ENCODE results near the gene SRSF2.
A peak's percentile ranks its signal among the peaks of the same experiment; 100 is the strongest.
"Not testable (repeated sequence)": the region's sequence is repeated elsewhere in the genome, so short reads cannot be mapped to it uniquely, and the experiment has no call there.

Gene SRSF2

GRCh38 chr17:76704805-76705204, 32.3 kb downstream of the SRSF2 start:
- no peak for FAIRE-seq

GRCh38 chr17:76702941-76703637, 34.0 kb downstream of the SRSF2 start:
- FAIRE-seq (no peak), DNase-seq (ENCODE audit: extremely low spot score, insufficient read length, low read depth) (no peak)

More at GRCh38 chr17:76704805-76705204, 32.3 kb downstream of the SRSF2 start:
- DNase-seq (ENCODE audit: extremely low spot score, insufficient read length, low read depth) = no peak

DNA sequence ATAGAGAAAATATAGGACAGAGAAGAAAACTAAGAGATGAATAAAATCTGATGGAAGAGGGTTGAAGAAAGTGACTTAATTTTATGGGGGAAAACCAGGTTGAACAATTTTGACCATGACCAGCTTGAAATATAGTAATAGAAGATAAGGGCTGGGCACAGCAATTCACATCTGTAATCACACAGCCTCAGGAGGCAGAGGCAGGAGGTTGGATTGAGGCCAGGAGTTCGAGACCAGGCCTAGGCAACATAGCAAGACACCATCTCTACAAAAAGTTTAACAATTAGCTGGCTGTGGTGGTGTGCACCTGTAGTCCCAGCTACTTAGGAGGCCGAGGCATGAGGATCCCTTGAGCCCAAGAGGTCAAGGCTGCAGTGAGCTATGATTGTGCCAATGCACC, 35.1 kb downstream of the SRSF2 start:
- FAIRE-seq (no peak), DNase-seq (ENCODE audit: extremely low spot score, insufficient read length, low read depth) (no peak)

- DNase-seq (ENCODE audit: extremely low spot score, insufficient read length, low read depth) = no peak
- no peak for FAIRE-seq
Observed at GRCh38 chr17:76701471-76701967, 35.6 kb downstream of the SRSF2 start.

DNA sequence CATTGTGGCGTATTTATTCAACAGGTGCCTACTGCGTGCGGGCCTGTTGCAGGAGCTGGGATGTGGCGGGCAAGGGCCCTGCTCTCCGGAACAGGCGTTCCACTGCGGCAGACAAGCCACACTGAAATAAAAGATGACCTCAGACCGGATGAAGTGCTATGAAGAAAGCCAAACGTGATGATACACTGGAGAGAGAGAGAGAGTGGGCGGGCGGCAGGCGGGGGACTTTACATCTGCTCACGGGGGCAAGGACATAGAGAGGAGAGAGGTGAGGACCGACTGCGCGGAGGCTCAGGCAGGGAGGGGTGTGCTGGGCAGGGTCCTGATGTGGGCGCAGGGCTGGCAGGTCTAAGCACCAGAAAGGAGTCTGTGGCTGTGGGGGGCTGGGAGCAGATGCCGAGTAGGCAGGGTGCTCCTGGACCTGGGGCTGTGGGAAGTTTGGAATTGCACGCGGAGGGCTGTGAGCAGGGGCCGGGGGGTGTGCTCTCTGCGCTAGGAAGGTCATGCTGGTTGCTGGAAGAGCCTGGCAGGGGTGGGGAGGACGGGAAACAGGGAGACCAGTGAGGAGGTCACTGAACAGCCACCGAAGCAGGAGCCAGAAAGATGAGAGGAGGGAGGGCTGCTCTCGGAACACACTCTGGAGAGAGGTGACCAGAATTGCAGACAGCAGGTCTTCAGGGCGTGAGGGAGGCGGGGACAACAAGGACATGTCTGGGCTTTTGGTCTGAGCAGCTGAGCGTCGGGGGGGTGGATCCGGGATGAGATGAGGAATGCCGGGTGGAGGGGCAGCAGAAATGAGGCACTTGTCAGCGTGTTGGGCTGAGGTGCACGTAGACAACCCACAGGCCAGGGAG, 36.3 kb downstream of the SRSF2 start:
- FAIRE-seq = no peak
- no peak for DNase-seq (ENCODE audit: extremely low spot score, insufficient read length, low read depth)

DNA sequence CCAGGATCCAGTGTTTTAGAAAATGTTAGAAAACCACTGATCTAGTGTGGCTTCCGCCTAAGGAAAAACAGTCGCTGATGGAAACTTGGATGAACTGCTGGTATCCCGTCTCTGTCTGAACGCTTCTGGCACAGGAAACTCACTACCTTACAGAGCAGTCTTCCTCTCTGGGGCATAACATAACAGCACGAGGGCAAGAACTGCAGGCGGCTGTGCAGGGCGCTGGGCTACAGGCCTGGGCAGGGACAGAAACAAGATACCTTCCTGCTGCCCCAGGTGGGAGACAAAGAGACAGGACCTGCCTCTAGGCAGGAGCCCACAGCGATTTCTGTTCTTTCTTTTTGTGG, 36.9 kb downstream of the SRSF2 start:
- FAIRE-seq (no peak), DNase-seq (ENCODE audit: extremely low spot score, insufficient read length, low read depth) (no peak)

DNA sequence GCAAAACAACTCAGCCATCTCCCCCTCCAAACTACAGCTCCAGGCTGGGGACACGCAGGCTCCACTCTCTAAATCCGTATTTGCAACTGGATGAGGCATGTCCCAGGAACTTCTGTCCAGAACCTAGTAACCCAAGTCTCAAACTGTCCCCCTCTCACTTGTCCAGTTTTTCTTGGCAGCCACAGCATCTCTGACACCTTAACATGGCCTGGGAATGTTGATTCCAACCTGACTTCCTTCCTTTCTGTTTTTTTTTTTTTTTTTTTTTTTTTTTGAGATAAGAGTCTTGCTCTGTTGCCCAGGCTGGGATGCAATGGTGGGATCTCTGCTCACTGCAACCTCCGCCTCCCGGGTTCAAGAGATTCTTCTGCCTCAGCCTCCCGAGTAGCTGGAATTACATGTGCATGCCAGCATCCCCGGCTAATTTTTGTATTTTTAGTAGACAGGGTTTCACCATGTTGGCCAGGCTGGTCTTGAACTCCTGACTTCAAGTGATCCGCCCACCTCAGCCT, 38.6 kb downstream of the SRSF2 start:
- not testable (repeated sequence) for FAIRE-seq; DNase-seq (ENCODE audit: extremely low spot score, insufficient read length, low read depth)

- FAIRE-seq = no peak
Observed at GRCh38 chr17:76697702-76698465, 39.2 kb downstream of the SRSF2 start.

DNA sequence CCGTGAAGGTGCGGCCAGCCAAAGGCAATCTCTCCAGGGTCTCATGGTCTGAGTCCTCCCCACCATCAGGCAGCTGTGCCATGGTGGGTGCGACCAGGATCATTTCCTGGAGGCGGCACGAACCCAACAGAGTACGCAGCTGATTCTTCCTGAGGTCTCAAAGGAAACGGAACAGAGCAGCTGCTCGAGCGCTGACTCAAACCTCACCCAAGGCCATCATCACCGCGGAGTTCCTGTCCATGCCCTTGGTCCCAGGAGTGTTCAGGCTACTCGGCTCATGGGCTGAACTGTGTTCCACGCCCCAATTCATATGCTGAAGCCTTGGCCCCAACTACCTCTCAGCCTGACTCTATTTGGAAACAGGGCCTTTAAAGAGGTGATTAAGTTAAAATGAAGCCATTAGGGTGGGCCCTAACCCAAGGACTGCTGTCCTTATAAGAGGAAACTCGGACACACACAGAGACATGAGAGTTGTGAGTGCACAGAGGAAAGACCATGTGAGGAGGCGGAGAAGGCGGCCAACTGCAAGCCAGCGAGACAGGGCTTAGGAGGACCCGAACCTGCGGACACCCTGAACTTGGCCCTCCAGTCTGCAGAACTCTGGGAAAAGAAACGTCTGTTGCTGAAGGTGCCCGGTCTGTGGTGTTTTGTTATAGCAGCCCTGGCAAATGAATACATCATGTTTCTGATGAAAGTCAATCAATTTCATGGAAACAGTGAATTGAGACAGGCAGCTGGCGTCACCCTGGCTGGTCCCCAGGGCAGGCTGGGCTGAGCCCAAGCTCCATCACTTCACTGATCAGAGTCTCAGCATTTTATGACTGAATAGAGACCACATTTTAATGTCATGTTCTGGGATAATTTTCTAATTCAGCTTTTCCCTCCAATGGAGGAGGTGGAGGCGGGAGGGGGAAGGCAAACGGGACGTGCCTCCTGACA, 40.1 kb downstream of the SRSF2 start:
- peak; percentile 92 for FAIRE-seq

More at GRCh38 chr17:76697702-76698465, 39.2 kb downstream of the SRSF2 start:
- DNase-seq (ENCODE audit: extremely low spot score, insufficient read length, low read depth) = no peak

GRCh38 chr17:76695059-76695831, 41.9 kb downstream of the SRSF2 start:
- no peak for DNase-seq (ENCODE audit: extremely low spot score, insufficient read length, low read depth)
- FAIRE-seq = no peak

More for the DNA sequence above, 40.1 kb downstream of the SRSF2 start:
- DNase-seq (ENCODE audit: extremely low spot score, insufficient read length, low read depth) = peak; percentile 65

- no peak for DNase-seq (ENCODE audit: extremely low spot score, insufficient read length, low read depth)
- no peak for FAIRE-seq
Observed at GRCh38 chr17:76691379-76692191, 45.5 kb downstream of the SRSF2 start.

DNA sequence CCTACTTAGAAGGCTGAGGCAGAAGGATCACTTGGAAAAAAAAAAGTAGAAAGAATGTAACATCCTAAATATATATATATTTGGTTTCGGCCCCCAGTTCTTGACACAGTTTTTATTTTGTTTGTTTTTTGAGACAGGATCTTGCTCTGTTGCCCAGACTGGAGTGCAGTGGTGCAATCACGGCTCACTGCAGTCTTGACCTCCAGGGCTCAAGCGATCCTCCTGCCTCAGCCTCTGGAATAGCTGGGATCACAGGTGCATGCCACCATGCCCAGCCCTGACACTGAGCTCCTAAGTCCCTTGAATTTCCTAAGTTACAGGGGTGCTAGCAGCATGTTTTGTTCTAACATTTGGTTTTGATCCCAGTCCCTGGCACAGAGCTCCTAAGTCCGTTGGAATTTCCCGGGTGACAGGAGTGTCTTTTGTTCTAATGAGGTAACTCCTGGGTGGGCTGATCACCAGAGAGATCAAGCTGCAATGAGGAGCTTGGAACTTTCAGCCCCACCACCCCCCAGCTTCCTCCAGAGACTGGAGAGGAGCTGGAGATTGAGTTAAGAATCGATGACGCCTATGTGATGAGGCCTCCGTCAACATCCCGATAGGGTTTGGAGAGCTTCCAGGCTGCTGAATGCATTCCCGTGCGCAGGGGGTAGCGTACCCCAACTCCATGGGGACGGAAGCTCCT, 46.4 kb downstream of the SRSF2 start:
- DNase-seq (ENCODE audit: extremely low spot score, insufficient read length, low read depth) = no peak
- no peak for FAIRE-seq

DNA sequence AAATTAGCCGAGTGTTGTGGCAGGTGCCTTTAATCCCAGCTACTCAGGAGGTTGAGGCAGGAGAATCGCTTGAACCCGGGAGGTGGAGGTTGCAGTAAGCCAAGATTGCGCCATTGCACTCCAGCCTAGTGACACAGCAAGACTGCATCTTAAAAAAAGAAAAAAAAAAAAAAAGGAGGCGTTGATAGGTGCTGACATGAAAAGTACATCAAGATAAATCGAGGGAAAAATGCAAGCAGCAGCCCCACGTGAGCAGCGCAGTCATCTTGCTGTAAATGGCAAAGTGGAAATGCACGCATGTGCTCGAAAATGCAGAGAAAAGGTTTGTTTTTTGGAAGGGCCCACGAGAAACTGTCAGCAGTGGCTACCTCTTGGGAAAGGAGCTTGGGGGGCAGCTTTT, 47.3 kb downstream of the SRSF2 start:
- DNase-seq (ENCODE audit: extremely low spot score, insufficient read length, low read depth) = no peak
- no peak for FAIRE-seq

GRCh38 chr17:76688165-76688622, 48.9 kb downstream of the SRSF2 start:
- DNase-seq (ENCODE audit: extremely low spot score, insufficient read length, low read depth) (no peak), FAIRE-seq (no peak)

DNA sequence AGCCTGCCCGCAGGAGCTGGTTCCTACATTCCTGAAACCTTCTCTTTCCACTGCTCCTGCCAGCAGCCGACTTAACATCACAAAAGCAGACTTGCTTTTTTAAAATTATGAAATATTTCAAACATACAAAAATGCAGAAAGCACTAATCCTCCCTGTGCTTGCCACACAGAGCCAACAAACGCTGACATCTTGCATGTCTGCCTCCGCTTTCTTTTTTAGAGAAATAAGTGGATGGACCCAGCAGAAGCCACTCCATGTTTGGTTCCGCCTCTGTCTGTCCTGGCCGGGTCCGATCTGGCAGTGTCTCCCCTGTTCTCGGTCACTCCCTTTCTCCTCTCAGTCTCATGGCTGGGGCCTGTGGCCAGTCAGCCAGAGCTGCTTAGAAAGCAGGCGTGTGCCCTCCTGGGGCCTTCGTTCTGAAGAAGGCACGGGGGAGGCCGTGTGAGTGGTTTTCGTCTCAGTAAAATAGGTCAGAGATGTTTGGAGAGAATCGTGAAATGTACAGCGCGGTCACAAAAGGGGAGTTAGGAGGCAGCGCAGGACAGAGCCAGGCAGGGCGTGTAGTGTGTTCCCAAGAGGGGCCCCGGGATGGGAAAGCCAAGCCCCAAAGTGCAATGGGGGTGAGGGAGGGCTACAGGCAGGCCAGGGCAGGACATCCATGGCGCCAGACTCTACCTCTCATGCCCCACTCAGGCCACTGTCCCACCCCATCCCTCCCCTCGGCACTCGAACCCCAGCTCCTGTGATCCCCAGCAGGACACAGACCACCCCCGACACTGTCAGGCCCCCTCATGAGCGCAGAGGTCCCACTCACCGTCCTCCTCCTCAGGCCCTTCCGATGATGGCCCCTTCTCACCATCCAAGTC, 49.6 kb downstream of the SRSF2 start:
- FAIRE-seq (no peak), DNase-seq (ENCODE audit: extremely low spot score, insufficient read length, low read depth) (no peak)

Measured in GM18507 (cell line).